NCI-H2171 treated with DMSO at 0.1 percent for 48 hours (cell line): Measurements from ENCODE around the gene ANAPC1.
"Not testable (repeated sequence)": the region's sequence is repeated elsewhere in the genome, so short reads cannot be mapped to it uniquely, and the experiment has no call there.

Source experiments
- DNase-seq: peaks from one replicate; lab custom pipeline; 2025; lab: John Stamatoyannopoulos, UW

The ANAPC1 gene, protein sequence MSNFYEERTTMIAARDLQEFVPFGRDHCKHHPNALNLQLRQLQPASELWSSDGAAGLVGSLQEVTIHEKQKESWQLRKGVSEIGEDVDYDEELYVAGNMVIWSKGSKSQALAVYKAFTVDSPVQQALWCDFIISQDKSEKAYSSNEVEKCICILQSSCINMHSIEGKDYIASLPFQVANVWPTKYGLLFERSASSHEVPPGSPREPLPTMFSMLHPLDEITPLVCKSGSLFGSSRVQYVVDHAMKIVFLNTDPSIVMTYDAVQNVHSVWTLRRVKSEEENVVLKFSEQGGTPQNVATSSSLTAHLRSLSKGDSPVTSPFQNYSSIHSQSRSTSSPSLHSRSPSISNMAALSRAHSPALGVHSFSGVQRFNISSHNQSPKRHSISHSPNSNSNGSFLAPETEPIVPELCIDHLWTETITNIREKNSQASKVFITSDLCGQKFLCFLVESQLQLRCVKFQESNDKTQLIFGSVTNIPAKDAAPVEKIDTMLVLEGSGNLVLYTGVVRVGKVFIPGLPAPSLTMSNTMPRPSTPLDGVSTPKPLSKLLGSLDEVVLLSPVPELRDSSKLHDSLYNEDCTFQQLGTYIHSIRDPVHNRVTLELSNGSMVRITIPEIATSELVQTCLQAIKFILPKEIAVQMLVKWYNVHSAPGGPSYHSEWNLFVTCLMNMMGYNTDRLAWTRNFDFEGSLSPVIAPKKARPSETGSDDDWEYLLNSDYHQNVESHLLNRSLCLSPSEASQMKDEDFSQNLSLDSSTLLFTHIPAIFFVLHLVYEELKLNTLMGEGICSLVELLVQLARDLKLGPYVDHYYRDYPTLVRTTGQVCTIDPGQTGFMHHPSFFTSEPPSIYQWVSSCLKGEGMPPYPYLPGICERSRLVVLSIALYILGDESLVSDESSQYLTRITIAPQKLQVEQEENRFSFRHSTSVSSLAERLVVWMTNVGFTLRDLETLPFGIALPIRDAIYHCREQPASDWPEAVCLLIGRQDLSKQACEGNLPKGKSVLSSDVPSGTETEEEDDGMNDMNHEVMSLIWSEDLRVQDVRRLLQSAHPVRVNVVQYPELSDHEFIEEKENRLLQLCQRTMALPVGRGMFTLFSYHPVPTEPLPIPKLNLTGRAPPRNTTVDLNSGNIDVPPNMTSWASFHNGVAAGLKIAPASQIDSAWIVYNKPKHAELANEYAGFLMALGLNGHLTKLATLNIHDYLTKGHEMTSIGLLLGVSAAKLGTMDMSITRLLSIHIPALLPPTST (N-terminal part only)

DNA sequence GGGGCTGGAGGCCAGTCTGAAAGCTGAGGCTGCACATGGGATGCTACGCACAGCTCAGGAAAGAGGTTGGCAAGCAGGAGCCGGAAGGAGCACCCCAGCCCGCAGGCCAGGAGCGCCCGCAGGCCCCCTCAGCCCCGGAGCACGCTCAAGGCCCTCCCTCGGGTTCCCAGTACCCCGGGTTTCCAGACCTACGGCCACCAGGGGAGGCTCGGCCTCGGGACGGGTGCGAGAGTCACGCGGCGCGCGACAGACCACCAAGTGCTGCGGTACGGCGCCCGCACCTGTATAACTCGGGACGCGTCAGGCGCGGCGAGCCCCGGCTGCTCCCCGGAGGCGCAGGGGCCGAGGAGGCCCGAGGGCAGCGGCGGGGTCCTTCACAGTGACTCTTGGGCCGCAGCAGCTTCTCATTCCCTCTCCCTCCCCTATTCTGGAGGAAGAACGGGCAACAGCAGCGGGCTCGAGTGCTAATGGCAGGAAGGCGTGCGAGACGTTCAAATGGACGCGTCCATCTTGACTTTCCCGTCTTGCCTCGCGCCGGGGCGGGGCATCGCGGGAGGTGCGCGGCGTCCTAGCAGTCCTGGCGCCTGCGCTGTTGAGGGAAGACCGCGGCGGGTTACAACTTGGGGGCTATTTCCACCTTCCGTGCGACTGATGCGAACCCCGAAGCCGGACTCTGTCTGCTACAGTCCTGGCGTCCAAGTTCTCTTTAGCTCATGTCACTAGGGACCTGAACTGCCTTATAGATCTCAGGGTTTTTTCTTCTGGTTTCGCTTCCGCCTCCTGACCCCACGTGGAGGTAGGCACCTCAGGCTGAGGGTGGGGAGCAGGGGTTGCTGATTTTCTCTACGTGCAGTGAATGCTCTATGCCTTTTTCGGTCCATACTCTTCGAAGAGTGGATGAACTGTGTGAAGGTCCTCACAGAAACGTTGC is at the start of gene ANAPC1:
Gene ANAPC1, minus strand, starts transcription at position 533 of the 931 bp plus-strand sequence. CDS start 3,368 bp downstream, outside the sequence.
- peak; percentile 83 for DNase-seq

DNA sequence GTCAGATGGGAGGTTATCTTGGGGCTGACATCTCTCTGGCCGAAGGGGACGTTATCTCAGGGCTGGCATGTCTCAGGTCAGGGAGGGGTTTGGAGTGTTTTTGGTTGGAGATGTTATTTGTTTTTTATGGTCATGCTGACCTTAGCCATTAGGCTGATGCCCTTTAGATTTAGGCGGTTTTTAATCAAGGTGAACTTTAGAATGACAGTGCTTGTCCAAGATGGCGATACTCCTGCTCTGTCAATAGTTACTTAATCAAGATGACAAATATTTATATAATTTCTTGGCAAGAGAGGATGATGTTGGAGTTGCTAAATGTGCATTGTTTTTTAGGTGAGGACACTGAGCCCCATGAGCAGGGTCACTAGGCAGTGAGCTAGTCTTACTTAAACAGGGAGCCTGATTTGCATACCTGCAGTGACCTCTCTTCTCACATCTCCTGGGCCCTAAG is 48.9 kb upstream of the ANAPC1 start:
- DNase-seq = no peak

DNA sequence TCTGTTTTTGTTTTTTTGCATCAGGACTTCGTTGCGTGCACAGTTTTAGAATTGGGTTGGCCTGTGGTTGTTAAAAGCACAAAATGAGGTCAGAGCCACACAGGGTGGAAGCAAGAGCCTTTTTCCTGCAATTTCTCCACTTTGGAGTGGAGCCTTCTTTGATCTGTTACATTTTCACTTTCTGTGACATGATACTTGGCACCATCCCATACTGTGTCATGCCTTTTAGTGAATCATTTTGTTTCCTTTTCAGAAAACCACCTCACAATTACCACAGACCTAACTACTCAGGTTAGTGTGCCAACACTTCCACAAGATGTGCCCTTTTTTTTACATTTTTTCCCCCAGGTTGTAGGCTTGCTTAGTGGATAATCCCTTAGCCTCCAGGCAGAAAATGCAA is 46.9 kb upstream of the ANAPC1 start:
- DNase-seq = no peak

DNA sequence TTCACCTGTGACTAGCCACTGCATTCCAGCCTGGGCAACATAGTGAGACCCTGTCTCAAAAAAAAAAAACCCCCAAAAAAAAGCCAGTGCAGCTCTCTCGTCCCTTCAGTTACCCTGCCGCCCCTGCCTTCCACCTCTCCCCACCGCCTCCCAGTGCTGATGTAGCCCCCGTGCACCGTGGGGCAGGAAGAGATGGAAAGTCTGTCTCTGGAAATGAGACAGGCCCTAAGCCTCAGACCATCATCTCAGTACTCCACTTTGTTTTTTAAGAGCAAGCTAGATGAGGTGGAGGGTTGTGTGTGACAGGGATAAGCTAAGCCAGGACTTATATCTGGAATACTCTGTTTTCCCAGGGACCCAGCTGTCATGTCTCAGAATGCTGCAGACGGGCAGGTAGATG is 46.4 kb upstream of the ANAPC1 start:
- DNase-seq = no peak

DNA sequence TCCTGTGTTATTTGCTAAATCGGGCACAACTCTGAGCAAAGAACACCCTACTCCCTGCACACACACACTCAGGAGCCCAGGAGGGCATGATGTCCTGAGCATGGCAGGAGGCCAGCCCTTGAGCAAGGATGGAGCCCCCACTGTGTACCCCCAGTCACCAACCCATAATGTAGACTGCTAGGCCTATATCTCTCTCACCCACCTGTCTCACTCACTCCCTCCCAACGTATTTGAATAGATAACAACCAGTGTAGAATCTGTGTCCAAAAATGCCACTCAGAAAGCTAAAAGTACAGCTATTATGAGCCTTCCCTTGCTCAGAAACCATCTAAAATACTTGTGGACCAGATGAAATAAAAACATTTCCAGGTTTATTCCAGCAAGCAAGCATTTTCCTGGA is 43.7 kb upstream of the ANAPC1 start:
- no peak for DNase-seq

DNA sequence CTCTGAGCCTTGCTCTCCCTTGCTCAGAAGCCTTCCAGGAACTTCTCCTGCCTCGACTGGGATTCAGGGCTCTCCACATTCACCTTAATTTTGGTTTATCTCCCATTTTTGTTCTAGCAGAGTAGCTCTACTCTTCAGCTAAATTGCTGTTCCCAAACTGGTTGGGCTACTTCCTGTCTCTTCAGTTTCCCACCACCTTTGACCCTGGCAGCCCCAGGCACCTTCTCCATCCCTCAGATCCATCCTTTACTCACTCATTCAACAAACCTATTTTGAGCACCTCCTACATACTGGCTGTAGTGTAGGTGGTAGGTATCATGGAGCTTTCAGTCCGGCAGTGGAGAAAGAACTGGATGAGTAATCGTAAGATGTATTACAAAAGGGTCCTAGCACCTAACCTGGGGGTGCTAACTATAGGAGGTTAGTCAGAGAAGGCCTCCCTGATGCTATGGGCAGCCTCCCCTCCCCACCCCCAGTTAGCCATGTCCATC is 40.7 kb upstream of the ANAPC1 start:
- DNase-seq = no peak

DNA sequence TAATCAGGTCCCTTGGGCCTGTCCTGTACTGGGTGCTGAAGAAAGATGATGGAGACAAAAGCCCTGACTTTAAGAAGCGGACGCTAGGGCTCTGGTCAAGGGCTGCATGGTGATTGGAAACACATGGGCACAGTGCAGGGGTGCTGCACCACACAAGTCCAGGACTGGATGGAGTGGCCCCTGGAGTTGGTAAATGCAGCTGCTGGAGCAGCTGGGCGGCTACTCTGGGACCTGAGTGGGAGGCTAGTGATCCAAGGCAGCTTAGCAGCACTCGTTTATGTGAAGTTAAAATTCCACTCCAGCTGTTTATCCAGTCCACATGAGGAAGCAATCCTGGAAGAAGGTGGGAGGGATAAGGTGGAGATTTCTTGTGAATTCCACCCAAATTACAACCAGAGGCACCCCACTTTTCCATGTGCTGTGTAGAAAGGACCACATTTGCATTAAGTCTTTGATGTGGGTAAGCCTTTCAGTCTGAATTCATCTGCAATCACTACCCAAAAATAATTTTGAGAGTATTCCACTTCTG is 39.3 kb upstream of the ANAPC1 start:
- no peak for DNase-seq

DNA sequence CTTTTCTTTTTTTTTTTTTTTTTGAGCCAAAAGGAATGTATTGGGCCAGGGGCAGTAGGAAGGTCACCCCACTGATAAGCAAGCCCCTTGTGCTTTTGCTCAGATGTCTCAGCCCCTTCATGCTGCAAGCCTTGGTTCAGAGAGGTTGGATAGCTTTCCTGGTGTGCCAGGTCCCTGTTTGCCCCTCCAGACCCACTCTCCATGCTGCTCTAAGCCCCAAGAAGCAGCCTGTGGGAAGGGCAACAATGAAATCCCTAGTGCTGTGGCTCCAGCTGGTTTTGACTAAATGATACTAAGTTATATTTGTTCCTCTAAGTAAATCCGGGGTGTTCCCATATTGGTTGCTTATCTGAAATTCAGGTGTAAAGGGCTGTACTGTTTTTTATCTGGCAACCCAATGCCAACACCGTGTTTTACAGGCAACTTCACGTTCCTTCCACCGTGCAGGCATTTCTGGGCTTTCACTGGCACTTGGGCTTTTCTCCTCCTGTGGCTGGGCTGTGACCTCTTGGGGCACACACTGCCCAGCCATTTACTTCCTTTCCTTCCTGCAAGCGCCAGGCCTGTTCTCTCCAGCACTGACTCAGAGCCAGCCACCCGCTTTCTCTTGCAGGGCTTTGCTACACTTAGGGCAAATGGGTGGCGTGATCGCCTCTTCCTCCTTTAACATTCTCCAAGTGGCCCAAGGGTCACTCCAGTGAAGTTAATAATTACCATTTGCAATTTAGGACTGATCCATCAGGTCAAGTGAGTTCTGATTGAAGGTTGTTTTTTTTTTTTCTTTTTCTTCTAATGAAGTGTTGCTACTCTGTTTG is 36.0 kb upstream of the ANAPC1 start:
- DNase-seq = no peak

DNA sequence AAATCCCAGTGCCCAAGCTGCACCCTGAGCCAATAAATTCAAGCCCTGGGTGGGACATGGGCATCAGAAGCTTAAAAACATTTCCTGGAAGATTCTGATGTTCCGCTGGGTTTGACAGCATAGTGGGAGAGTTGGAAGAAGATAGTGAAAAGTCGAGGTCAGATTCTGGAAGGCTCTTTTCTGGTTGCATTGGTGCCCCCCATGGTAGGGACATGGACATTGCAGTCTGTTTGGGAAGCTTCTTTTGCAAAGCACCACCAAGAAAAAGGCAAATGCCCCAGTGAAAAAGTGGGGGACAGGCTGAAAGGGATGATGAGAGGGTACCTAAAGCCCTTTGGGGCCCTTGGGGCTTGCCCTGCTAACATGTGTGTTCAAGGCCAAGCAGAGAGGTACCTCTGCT is 35.4 kb upstream of the ANAPC1 start:
- DNase-seq = no peak

DNA sequence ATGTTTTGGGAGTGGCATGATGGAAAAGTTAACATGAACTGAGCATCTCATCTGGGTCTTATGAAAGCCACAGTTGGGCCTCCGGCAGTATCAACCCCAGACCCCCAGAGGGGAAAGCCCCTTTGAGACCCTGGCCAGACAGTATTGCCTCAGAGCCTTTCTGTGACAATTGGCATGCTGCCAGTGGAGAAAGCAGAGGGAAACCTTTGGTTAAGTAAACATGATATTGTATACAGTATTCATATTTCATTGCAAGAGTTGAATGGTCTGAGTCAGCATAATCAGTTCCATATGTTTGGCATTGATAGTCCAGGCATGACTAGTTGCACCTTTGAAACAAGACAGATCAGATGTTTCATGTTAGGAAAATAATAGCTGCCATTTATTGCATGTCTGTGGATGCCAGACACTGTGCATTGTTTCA is 34.4 kb upstream of the ANAPC1 start:
- DNase-seq = peak; percentile 73

DNA sequence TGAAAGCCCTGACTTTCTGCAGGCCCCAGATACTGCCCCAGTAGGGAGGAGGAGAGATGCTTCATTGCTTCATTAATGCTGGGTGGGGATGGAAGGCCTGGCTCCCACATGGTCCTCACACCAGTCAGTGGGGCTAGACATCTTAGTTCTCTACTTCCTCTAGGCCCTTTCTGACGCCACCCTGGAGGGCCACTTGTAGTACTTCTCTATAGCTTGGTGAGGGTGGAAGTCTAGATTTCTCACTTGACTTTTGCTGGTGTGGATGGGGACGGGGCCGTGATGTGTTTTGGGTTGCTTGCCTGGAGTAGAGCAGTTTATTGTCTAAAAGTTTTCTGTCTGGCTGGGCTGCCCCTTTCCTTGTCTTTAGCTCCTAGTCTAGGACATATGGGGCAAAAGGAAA is 33.1 kb upstream of the ANAPC1 start:
- no peak for DNase-seq

DNA sequence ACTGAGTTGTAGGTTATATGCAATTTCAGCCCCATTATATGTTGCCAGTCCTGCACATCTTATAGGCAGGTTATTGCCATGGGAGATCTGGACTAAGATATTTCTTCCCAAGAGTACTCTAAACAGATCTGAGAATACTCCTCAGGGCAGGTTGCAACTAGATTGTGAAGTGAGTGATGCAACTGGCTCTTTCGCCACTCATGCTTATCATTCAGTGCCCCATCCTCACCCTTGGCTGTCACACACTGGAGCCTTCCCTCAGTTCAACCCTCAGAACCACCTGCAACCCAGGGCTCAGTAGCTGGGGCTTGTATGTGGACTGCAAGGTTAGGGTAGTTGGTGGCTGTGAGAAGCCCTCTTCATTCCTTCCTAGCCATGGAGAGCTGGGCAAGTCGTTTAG is 28.6 kb upstream of the ANAPC1 start:
- no peak for DNase-seq

DNA sequence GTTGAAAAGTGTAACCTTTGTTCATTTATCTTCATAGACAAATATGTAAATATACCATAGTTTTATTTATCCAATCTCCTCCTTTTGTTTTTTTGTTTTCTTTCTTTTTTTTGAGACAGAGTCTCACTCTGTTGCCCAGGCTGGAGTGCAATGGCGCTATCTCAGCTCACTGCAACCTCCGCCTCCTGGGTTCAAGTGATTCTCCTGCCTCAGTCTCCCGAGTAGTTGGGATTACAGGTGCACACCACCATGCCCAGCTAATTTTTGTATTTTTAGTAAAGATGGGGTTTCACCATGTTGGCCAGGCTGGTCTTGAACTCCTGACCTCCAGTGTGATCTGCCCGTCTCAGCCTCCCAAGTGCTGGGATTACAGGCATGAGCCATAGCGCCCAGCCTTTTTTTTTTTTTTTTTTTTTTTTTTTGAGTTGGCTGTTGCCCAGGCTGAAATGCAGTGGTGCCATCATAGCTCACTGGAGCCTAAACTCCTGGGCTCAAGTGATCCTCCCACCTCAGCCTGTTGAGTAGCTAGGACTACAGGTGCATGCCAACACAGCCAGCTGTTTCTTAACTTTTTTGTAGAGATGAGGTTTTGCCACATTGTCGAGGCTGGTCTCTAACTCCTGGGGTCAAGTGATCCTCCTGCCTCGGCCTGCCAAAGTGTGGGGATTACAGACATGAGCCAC is 27.4 kb upstream of the ANAPC1 start:
- not testable (repeated sequence) for DNase-seq

DNA sequence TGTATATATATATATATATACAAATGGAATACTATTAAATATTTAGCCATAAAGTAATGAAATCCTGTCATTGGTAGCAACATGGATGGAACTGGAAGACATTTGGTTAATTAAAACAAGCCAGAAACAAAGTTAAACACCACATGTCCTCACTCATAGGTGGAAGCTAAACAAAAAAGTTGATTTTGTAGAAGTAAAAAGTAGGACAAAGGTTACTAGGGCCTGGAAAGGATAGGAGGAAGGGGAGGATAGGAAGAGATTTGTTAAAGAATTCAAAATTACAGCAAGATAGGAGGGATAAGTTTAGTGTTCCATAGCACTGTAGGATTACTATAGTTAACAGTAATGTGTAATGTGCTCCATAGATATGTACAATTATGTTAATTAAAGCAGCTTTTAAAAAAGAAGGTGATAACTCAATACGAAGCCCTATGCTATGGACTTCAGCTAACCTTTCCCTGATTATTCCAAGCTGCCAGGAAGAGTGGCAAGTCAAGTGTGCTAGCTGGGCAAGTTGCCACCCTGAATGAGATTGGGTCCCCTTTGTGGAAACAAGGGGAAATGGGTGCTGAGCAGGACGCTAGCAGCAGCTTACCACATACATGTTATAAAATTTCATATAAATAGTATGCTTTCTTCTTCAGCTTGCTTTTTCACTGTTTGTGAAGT is 26.8 kb upstream of the ANAPC1 start:
- DNase-seq = no peak

DNA sequence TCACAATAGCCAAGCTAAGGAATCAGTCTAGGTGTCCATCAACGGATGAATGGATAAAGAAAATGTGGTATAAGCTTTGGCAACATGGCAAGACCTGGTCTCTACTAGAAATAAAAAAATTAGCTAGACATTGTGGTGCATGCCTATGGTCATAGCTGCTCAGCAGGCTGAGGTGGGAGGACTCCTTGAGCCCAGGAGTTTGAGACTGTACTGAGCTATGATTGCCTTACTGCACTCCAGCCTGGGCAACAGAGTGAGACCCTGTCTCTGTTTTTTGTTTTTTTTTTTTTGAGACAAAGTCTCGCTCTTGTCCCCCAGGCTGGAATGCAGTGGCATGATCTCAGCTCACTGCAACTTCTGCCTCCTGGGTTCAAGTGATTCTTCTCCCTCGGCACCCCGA is 26.0 kb upstream of the ANAPC1 start:
- not testable (repeated sequence) for DNase-seq

DNA sequence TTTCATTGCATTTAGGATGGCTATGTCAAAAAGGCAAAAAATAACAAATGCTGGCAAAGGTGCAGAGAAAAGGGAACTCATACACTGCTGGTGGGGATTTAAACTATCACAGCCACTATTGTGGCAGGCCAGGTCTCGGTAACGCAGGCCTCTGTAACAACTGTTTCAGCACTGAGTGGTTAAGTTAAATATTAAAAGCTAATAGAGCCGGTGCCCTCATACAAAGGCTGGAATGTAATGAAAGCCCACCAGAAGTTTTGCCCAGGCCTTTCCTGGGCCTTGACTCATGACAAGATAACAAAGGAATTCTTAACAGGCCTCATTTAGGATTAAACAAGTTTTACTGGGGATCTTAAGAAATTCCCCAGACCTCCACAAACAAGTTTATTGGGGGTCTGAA is 25.1 kb upstream of the ANAPC1 start:
- DNase-seq = no peak

DNA sequence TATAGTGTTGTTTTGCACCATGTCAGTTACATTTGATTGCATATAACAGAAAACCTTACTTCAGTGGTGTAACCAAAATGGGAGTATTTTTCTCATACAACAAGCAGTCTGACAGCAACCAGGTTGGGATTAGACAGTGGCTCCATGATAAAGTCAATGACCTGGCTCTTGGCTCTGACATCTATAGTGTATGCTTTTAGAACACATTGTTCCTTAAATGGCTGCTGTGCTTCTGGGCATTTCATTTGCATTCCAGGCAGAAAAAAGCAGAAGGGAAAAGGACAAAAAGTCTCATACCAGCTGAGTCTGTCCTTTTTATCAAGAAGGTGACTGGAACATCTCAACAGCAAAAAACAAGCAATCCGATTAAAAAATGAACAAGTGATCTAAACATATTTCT is 24.6 kb upstream of the ANAPC1 start:
- DNase-seq = no peak

DNA sequence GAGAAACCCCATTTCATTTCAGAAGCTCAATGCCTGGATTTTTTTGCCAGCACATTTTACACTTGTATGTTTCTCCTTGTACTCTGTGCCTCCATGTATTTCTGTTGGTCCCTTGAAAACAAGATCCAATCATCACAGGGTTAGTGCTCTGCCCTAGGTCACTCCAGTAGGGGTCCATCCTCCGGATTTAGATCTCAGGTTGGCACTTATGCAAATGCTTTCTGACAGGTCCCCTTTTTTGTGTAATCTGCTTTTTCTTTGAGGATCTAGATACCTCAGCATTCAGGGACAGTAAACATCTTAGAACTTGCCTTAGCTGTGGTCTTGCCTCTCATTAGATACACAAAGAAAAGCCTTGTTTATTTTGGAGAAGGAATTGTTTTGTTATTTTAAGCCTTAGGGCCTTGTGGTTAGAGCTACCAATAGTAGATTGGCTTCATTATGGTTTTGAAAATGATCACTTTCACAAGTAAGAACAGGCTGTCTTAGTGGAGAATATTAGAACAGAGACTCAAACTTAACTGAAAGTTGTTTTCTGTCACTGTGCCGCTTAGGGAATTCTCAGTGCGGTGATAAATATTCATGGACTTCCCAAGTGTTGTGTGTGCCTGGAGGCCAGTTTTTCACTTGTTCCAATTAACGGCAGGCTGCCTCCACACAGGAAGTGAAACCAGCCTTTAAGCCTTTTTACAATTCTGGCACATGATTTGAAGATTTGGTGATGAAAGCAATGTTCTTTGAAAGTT is 22.2 kb upstream of the ANAPC1 start:
- no peak for DNase-seq
